ENCODE measurements around the gene LZTS3.
A peak's percentile ranks its signal among the peaks of the same experiment; 100 is the strongest.
"Not testable (repeated sequence)": the region's sequence is repeated elsewhere in the genome, so short reads cannot be mapped to it uniquely, and the experiment has no call there.

The LZTS3 gene

GRCh38 chr20:3172933-3173609, at the start of gene LZTS3:
Gene LZTS3 (minus strand): TSS chr20:3173549. CDS start chr20:3167163, 6,386 bp downstream.
- H3K27ac Mint-ChIP-seq = peak within 1 kb of the TSS; percentile 50
- no peaks in the 10 kb centered on the region for H3K9me3 Mint-ChIP-seq
- peaks cover 58% of the 10 kb centered on the region for H3K27me3 Mint-ChIP-seq (ENCODE audit: low read depth)
- peaks cover 12% of the 10 kb centered on the region for H3K4me1 Mint-ChIP-seq (ENCODE audit: low read depth)
- H3K4me3 Mint-ChIP-seq = peak within 1 kb of the TSS; percentile 84
- no peaks in the 10 kb centered on the region for H3K36me3 Mint-ChIP-seq (ENCODE audit: low read depth)
- DNase-seq (ENCODE audit: low spot score) = peak; percentile 72

GRCh38 chr20:3221398-3222226, 48.3 kb upstream of the LZTS3 start:
- Mint-ChIP-seq H3K36me3 (ENCODE audit: low read depth) (peaks cover 17% of the 10 kb centered on the region), H3K27ac (no peak overlapping the region), H3K27me3 (ENCODE audit: low read depth) (no peaks in the 10 kb centered on the region), H3K4me1 (ENCODE audit: low read depth) (peaks cover 8% of the 10 kb centered on the region), H3K4me3 (no peak overlapping the region), H3K9me3 (no peaks in the 10 kb centered on the region)
- no peak for DNase-seq (ENCODE audit: low spot score)

GRCh38 chr20:3218307-3218988, 45.1 kb upstream of the LZTS3 start:
- Mint-ChIP-seq H3K36me3 (ENCODE audit: low read depth) (peaks cover 20% of the 10 kb centered on the region), H3K4me3 (no peak overlapping the region), H3K27ac (no peak overlapping the region), H3K4me1 (ENCODE audit: low read depth) (peaks cover 8% of the 10 kb centered on the region), H3K9me3 (no peaks in the 10 kb centered on the region), H3K27me3 (ENCODE audit: low read depth) (no peaks in the 10 kb centered on the region)
- DNase-seq (ENCODE audit: low spot score) = peak; percentile 62

GRCh38 chr20:3215359-3215917, 42.1 kb upstream of the LZTS3 start:
- not testable (repeated sequence) for H3K4me1 Mint-ChIP-seq (ENCODE audit: low read depth); H3K27ac Mint-ChIP-seq; H3K9me3 Mint-ChIP-seq; H3K4me3 Mint-ChIP-seq; DNase-seq (ENCODE audit: low spot score); H3K36me3 Mint-ChIP-seq (ENCODE audit: low read depth); H3K27me3 Mint-ChIP-seq (ENCODE audit: low read depth)

GRCh38 chr20:3213226-3213625, 39.9 kb upstream of the LZTS3 start:
- Mint-ChIP-seq H3K4me1 (ENCODE audit: low read depth) (peaks cover 12% of the 10 kb centered on the region), H3K4me3 (no peak overlapping the region), H3K9me3 (no peaks in the 10 kb centered on the region), H3K27me3 (ENCODE audit: low read depth) (no peaks in the 10 kb centered on the region), H3K27ac (no peak overlapping the region), H3K36me3 (ENCODE audit: low read depth) (peaks cover 10% of the 10 kb centered on the region)
- DNase-seq (ENCODE audit: low spot score) = no peak

GRCh38 chr20:3210346-3210745, 37.0 kb upstream of the LZTS3 start:
- peaks cover 10% of the 10 kb centered on the region for H3K36me3 Mint-ChIP-seq (ENCODE audit: low read depth)
- no peak for DNase-seq (ENCODE audit: low spot score)
- H3K27me3 Mint-ChIP-seq (ENCODE audit: low read depth) = no peaks in the 10 kb centered on the region
- peaks cover 12% of the 10 kb centered on the region for H3K4me1 Mint-ChIP-seq (ENCODE audit: low read depth)
- H3K4me3 Mint-ChIP-seq = peak overlapping the region; percentile 90
- H3K9me3 Mint-ChIP-seq = no peaks in the 10 kb centered on the region
- H3K27ac Mint-ChIP-seq = peak overlapping the region; percentile 15

- Mint-ChIP-seq H3K4me3 (peak overlapping the region; percentile 90), H3K27ac (peak overlapping the region; percentile 95), H3K27me3 (ENCODE audit: low read depth) (no peaks in the 10 kb centered on the region), H3K4me1 (ENCODE audit: low read depth) (peaks cover 12% of the 10 kb centered on the region), H3K9me3 (no peaks in the 10 kb centered on the region), H3K36me3 (ENCODE audit: low read depth) (peaks cover 10% of the 10 kb centered on the region)
- no peak for DNase-seq (ENCODE audit: low spot score)
These were observed 36.6 kb upstream of the LZTS3 start for GRCh38 chr20:3209946-3210317.

- peak; percentile 62 for DNase-seq (ENCODE audit: low spot score)
- no peaks in the 10 kb centered on the region for H3K9me3 Mint-ChIP-seq
- no peaks in the 10 kb centered on the region for H3K27me3 Mint-ChIP-seq (ENCODE audit: low read depth)
- H3K4me1 Mint-ChIP-seq (ENCODE audit: low read depth) = peaks cover 14% of the 10 kb centered on the region
- peaks cover 10% of the 10 kb centered on the region for H3K36me3 Mint-ChIP-seq (ENCODE audit: low read depth)
- H3K4me3 Mint-ChIP-seq = peak within 1 kb of the TSS; percentile 90
- peak within 1 kb of the TSS; percentile 95 for H3K27ac Mint-ChIP-seq
These were observed 36.1 kb upstream of the LZTS3 start, which contains the start of gene ITPA for GRCh38 chr20:3209257-3209945. Gene ITPA (plus strand): TSS chr20:3209498. CDS start chr20:3209552, 54 bp downstream.

- Mint-ChIP-seq H3K27me3 (ENCODE audit: low read depth) (no peaks in the 10 kb centered on the region), H3K36me3 (ENCODE audit: low read depth) (peaks cover 6% of the 10 kb centered on the region), H3K4me1 (ENCODE audit: low read depth) (peaks cover 14% of the 10 kb centered on the region), H3K9me3 (no peaks in the 10 kb centered on the region), H3K27ac (peak overlapping the region; percentile 91), H3K4me3 (peak overlapping the region; percentile 90)
- DNase-seq (ENCODE audit: low spot score) = no peak
These were observed 35.5 kb upstream of the LZTS3 start for GRCh38 chr20:3208786-3209256.

GRCh38 chr20:3204124-3204794, 30.9 kb upstream of the LZTS3 start, which contains the start of gene DDRGK1:
Gene DDRGK1 (minus strand): TSS chr20:3204682. CDS start chr20:3204627, 55 bp downstream.
- peak; percentile 88 for DNase-seq (ENCODE audit: low spot score)
- H3K9me3 Mint-ChIP-seq = no peaks in the 10 kb centered on the region
- peak within 1 kb of the TSS; percentile 97 for H3K27ac Mint-ChIP-seq
- H3K27me3 Mint-ChIP-seq (ENCODE audit: low read depth) = no peaks in the 10 kb centered on the region
- H3K4me3 Mint-ChIP-seq = peak within 1 kb of the TSS; percentile 98
- peaks cover 22% of the 10 kb centered on the region for H3K36me3 Mint-ChIP-seq (ENCODE audit: low read depth)
- H3K4me1 Mint-ChIP-seq (ENCODE audit: low read depth) = peaks cover 14% of the 10 kb centered on the region

GRCh38 chr20:3203315-3204123, 30.2 kb upstream of the LZTS3 start:
- peak overlapping the region; percentile 97 for H3K27ac Mint-ChIP-seq
- peaks cover 8% of the 10 kb centered on the region for H3K4me1 Mint-ChIP-seq (ENCODE audit: low read depth)
- DNase-seq (ENCODE audit: low spot score) = peak; percentile 23
- peaks cover 29% of the 10 kb centered on the region for H3K36me3 Mint-ChIP-seq (ENCODE audit: low read depth)
- H3K4me3 Mint-ChIP-seq = peak overlapping the region; percentile 98
- H3K9me3 Mint-ChIP-seq = no peaks in the 10 kb centered on the region
- H3K27me3 Mint-ChIP-seq (ENCODE audit: low read depth) = no peaks in the 10 kb centered on the region

GRCh38 chr20:3202965-3203314, 29.6 kb upstream of the LZTS3 start:
- peaks cover 29% of the 10 kb centered on the region for H3K36me3 Mint-ChIP-seq (ENCODE audit: low read depth)
- no peak overlapping the region for H3K27ac Mint-ChIP-seq
- peaks cover 7% of the 10 kb centered on the region for H3K4me1 Mint-ChIP-seq (ENCODE audit: low read depth)
- H3K4me3 Mint-ChIP-seq = no peak overlapping the region
- no peaks in the 10 kb centered on the region for H3K27me3 Mint-ChIP-seq (ENCODE audit: low read depth)
- no peaks in the 10 kb centered on the region for H3K9me3 Mint-ChIP-seq
- no peak for DNase-seq (ENCODE audit: low spot score)
